ENCODE results near the gene NPIPA1.
"Not testable (repeated sequence)": the region's sequence is repeated elsewhere in the genome, so short reads cannot be mapped to it uniquely, and the experiment has no call there.

The NPIPA1 gene

GRCh38 chr16:14976971-14977736, 39.9 kb downstream of the NPIPA1 start:
- DNase-seq (ENCODE audit: low spot score), result not testable (repeated sequence)

GRCh38 chr16:14978281-14978680, 41.0 kb downstream of the NPIPA1 start:
- not testable (repeated sequence) for DNase-seq (ENCODE audit: low spot score)

GRCh38 chr16:14978908-14979307, 41.7 kb downstream of the NPIPA1 start:
- DNase-seq (ENCODE audit: low spot score), result not testable (repeated sequence)

DNA sequence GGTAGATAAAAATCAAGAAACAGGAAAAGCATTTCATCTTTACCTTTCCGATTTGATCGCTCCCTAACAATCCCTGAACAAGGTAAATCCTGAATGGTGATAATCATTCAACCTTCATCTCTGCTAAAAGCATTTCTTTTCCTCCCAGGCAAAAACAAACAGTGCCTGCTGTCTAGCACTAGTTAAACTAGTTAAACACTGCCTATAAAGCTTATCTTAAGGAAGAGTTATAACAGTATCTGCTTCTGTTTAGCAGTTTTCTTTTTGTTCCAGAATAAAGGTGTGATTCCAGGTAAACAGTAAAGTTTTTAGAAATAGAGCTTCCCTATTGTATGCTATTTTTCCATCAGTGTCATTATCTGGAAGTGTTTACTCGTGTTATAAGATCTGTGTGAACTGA, 44.0 kb downstream of the NPIPA1 start:
- not testable (repeated sequence) for DNase-seq (ENCODE audit: low spot score)

DNA sequence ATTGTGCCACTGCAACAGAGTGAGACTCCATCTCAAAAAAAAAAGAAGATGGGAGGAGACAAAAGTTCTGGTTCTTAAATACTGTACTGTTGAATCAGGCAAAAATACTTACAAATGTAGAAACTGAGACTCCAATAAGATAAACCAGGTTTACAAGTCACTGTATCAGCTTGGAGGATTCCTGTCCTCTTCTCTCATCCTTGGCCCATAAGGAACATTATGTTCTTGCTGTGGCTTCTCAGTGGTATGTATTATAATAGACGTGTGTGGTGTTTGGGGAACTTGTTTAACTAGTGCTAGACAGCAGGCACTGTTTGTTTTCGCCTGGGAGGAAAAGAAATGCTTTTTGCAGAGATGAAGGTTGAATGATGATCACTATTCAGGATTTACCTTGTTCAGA, 45.3 kb downstream of the NPIPA1 start:
- DNase-seq (ENCODE audit: low spot score), result not testable (repeated sequence)

GRCh38 chr16:14988092-14988491, 50.8 kb downstream of the NPIPA1 start:
- DNase-seq (ENCODE audit: low spot score), result not testable (repeated sequence)

DNA sequence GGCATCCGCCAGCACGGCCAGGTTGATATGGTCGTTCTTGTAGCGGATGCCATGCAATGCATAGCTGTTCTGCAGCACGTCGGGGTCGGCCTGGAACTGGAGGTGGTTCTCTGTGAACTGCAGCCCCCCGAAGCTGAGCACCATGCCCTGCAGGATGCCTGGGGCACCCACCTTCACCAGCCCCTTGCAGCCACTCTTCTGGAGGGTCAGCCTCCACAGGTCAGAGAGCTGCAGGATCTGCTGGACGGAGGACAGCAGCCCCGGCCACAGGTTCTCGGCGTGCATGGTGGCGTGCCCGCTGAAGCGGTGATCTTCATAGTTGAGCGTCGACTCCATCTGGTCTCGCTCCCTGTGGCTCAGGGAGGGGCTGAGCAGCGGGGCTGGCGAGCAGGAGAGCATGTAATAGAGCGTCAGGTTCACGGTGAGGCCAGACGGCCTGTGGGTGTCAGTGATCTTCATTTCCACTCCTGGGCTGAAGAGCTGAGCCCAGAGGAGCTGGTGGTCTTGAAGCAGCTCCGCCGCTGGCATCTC, 51.5 kb downstream of the NPIPA1 start:
- DNase-seq (ENCODE audit: low spot score), result not testable (repeated sequence)

- DNase-seq (ENCODE audit: low spot score), result not testable (repeated sequence)
These were observed 52.3 kb downstream of the NPIPA1 start for GRCh38 chr16:14989291-14990281.

DNA sequence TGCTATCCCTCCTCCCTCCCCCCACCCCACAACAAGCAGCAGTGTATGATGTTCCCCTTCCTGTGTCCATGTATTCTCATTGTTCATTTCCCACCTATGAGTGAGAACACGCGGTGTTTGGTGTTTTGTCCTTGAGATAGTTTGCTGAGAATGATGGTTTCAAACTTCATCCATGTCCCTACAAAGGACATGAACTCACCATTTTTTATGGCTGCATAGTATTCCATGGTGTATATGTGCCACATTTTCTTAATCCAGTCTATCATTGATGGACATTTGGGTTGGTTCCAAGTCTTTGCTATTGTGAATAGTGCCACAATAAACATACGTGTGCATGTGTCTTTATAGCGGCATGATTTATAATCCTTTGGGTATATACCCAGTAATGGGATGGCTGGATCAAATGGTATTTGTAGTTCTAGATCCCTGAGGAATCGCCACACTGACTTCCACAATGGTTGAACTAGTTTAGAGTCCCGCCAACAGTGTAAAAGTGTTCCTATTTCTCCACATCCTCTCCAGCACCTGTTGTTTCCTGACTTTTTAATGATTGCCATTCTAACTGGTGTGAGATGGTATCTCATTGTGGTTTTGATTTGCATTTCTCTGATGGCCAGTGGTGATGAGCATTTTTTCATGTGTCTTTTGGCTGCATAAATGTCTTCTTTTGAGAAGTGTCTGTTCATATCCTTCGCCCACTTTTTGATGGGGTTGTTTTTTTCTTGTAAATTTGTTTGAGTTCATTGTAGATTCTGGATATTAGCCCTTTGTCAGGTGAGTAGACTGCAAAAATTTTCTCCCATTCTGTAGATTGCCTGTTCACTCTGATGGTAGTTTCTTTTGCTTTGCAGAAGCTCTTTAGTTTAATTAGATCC, 56.3 kb downstream of the NPIPA1 start:
- not testable (repeated sequence) for DNase-seq (ENCODE audit: low spot score)

- DNase-seq (ENCODE audit: low spot score), result not testable (repeated sequence)
These were observed 59.5 kb downstream of the NPIPA1 start for GRCh38 chr16:14996702-14997101.

- DNase-seq (ENCODE audit: low spot score), result not testable (repeated sequence)
These were observed 61.1 kb downstream of the NPIPA1 start for GRCh38 chr16:14998300-14998699.

GRCh38 chr16:14999845-15000244, 62.6 kb downstream of the NPIPA1 start:
- DNase-seq (ENCODE audit: low spot score), result not testable (repeated sequence)
